GM10847 (cell line): ENCODE data around the gene ZNF804B.

Experiments used
- POLR2A ChIP-seq: IDR thresholded peaks from 2 replicates; pipeline ENCODE4 v1.6.1; 2011; ENCODE audit not compliant: insufficient read length; ENCODE audit errors: extremely low read depth

The ZNF804B gene

GRCh38 chr7:88910516-88910915 is 151.0 kb downstream of the ZNF804B start:
- TF ChIP-seq POLR2A, result no peak

- no peak for TF ChIP-seq POLR2A
These were observed 153.4 kb downstream of the ZNF804B start for GRCh38 chr7:88912852-88913251.

GRCh38 chr7:88915615-88916014 is 156.1 kb downstream of the ZNF804B start:
- no peak for TF ChIP-seq POLR2A

- TF ChIP-seq POLR2A, result no peak
These were observed 160.1 kb downstream of the ZNF804B start for GRCh38 chr7:88919478-88920131.

- TF ChIP-seq POLR2A, result no peak
These were observed 163.4 kb downstream of the ZNF804B start for GRCh38 chr7:88922944-88923343.

GRCh38 chr7:88928276-88928675 is 168.8 kb downstream of the ZNF804B start:
- no peak for TF ChIP-seq POLR2A

- no peak for TF ChIP-seq POLR2A
These were observed 170.2 kb downstream of the ZNF804B start for GRCh38 chr7:88929719-88930118.

GRCh38 chr7:88933285-88933684 is 173.8 kb downstream of the ZNF804B start:
- TF ChIP-seq POLR2A, result no peak

GRCh38 chr7:88942815-88943501 is 183.5 kb downstream of the ZNF804B start:
- TF ChIP-seq POLR2A, result no peak

GRCh38 chr7:88951826-88952225 is 192.3 kb downstream of the ZNF804B start:
- TF ChIP-seq POLR2A, result no peak

- no peak for TF ChIP-seq POLR2A
These were observed 204.9 kb downstream of the ZNF804B start for GRCh38 chr7:88964418-88964817.

- TF ChIP-seq POLR2A, result no peak
These were observed 205.9 kb downstream of the ZNF804B start for GRCh38 chr7:88965371-88965770.

GRCh38 chr7:88967432-88967831 is 207.9 kb downstream of the ZNF804B start:
- no peak for TF ChIP-seq POLR2A

- no peak for TF ChIP-seq POLR2A
These were observed 209.7 kb downstream of the ZNF804B start for GRCh38 chr7:88969167-88969566.

GRCh38 chr7:88985295-88985694 is 225.8 kb downstream of the ZNF804B start:
- no peak for TF ChIP-seq POLR2A

GRCh38 chr7:89001306-89001705 is 241.8 kb downstream of the ZNF804B start:
- TF ChIP-seq POLR2A, result no peak

- TF ChIP-seq POLR2A, result no peak
These were observed 243.8 kb downstream of the ZNF804B start for GRCh38 chr7:89002981-89003956.
